Neural progenitor cell (in vitro differentiated cells): ENCODE data around the gene RNF126. TPM values are rescaled to one million over a fixed set of nuclear protein-coding genes. Genes with fewer than 3 reads are reported as not detected.

Experiments used
- DNase-seq: peaks from one replicate; pipeline ENCODE4 v3.0.0-alpha.2; 2016; ENCODE audit warnings: low spot score
- H2AFZ ChIP-seq: fragments of 200-600 bp; sonication (generic); replicated peaks from 2 replicates; pipeline ENCODE4 v1.6.1; 2016; ENCODE audit warnings: antibody characterized with exemption
- H3F3A ChIP-seq: fragments of 200-600 bp; sonication (generic); 2 replicates; pipeline ENCODE4 v1.6.1; 2016; ENCODE audit warnings: antibody characterized with exemption, low read depth
- H3K27ac ChIP-seq: fragments of 200-600 bp; sonication (generic); 2 replicates; pipeline ENCODE4 v1.5.1; 2016; ENCODE audit warnings: mild to moderate bottlenecking
- H3K27me3 ChIP-seq: fragments of 200-600 bp; sonication (generic); 2 replicates; pipeline ENCODE4 v1.6.1; 2016; ENCODE audit warnings: mild to moderate bottlenecking, moderate library complexity
- H3K36me3 ChIP-seq: fragments of 200-600 bp; sonication (generic); 2 replicates; pipeline ENCODE4 v1.5.1; 2016
- H3K4me1 ChIP-seq: fragments of 200-600 bp; sonication (generic); 2 replicates; pipeline ENCODE4 v1.6.1; 2016; ENCODE audit warnings: mixed run types
- H3K4me2 ChIP-seq: fragments of 200-600 bp; sonication (generic); 2 replicates; pipeline ENCODE4 v1.6.1; 2016
- H3K4me3 ChIP-seq: fragments of 200-600 bp; sonication (generic); 2 replicates; pipeline ENCODE4 v1.5.1; 2016
- H3K79me2 ChIP-seq: fragments of 200-600 bp; sonication (generic); 2 replicates; pipeline ENCODE4 v1.6.1; 2016; ENCODE audit warnings: low read depth
- H3K9ac ChIP-seq: fragments of 200-600 bp; sonication (generic); 2 replicates; pipeline ENCODE4 v1.6.1; 2016
- H3K9me3 ChIP-seq: fragments of 200-600 bp; sonication (generic); 2 replicates; pipeline ENCODE4 v1.5.1; 2016; ENCODE audit warnings: low read depth
- H4K20me1 ChIP-seq: fragments of 200-600 bp; sonication (generic); 2 replicates; pipeline ENCODE4 v1.6.1; 2016; ENCODE audit warnings: low read depth
- H3K27ac Mint-ChIP-seq: 3 replicates; pipeline ENCODE4 v1.8.0; 2021; ENCODE audit warnings: mixed read lengths
- H3K27me3 Mint-ChIP-seq: 2 replicates; pipeline ENCODE4 v1.8.0; 2022; ENCODE audit warnings: low read depth, mild to moderate bottlenecking, inconsistent platforms, moderate library complexity, mixed read lengths; ENCODE audit not compliant: insufficient read depth
- H3K36me3 Mint-ChIP-seq: 3 replicates; pipeline ENCODE4 v1.8.0; 2021; ENCODE audit warnings: mixed read lengths
- H3K4me1 Mint-ChIP-seq: 3 replicates; pipeline ENCODE4 v1.8.0; 2021; ENCODE audit warnings: mixed read lengths
- H3K4me3 Mint-ChIP-seq: 3 replicates; pipeline ENCODE4 v1.8.0; 2021; ENCODE audit warnings: mild to moderate bottlenecking, moderate library complexity, mixed read lengths
- H3K9me3 Mint-ChIP-seq: 3 replicates; pipeline ENCODE4 v1.8.0; 2020; ENCODE audit warnings: mixed read lengths
- EZH2 ChIP-seq: fragments of 200-600 bp; sonication (generic); IDR thresholded peaks from 2 replicates; pipeline ENCODE4 v1.6.1; 2017; ENCODE audit warnings: antibody characterized with exemption, mild to moderate bottlenecking, moderate library complexity
- EZH2phosphoT487 ChIP-seq: fragments of 200-600 bp; sonication (generic); IDR thresholded peaks from 2 replicates; pipeline ENCODE4 v1.6.1; 2017; ENCODE audit warnings: antibody characterized with exemption
- total RNA-seq: library from RNA; depleted of rRNA; stranded (reverse); fragments of >200 nt; gene quantifications from 2 replicates; pipeline ENCODE4 v1.2.3, GENCODE V29; 2015; ENCODE audit warnings: low replicate concordance
- TF ChIP-seq, protein P1 (sequence below): fragments of 200-600 bp; sonication (generic); IDR thresholded peaks from 2 replicates; pipeline ENCODE4 v1.5.1; 2017; ENCODE audit warnings: antibody characterized with exemption, mild to moderate bottlenecking

RNF126 gene
- total RNA-seq, 1 donor from 2014 or later: 9.7 TPM

DNA sequence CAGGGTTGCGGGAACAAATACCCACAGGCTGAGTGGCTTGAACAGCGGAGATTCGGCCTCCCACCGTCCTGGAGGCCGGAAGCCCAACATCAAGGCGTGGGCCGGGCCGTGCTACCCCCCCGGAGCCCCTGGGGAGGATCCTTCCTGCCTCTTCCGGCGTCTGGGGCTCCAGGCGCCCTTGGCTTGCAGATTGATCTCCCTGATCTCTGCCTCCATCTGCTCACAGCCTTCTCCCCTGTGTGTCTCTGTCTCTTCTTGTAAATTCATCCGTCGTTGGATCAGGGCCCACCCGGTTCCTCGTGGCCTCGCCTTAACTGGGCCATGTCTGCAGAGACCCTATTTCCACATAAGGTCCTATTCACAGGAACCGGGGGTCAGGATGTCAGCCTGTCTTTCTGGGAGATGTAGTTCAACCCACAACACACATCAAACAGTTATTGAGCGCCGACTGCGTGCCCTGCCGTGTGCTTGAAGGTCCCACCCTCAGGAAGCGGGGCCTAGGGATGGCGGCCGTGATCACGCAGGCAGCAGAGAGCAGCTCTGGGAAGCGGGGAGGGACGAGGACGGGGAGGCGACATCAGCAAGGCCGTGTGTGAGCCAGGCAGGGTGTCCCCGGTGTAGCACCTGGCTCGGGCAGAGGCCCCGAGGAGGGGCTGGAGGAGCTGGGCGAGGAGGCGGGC is 52.1 kb downstream of the RNF126 start:
- Mint-ChIP-seq H3K27me3 (peaks cover 9% of the 10 kb centered on the region), H3K27ac (peak overlapping the region; percentile 68), H3K4me3 (peak overlapping the region; percentile 19), H3K4me1 (peaks cover 8% of the 10 kb centered on the region), H3K36me3 (peaks cover 10% of the 10 kb centered on the region), H3K9me3 (no peaks in the 10 kb centered on the region)
- H2AFZ ChIP-seq: no peak overlapping the region
- no peak overlapping the region for H3K9ac ChIP-seq
- H3K4me1 ChIP-seq: no peaks in the 10 kb centered on the region
- no peak for DNase-seq
- H3K27ac ChIP-seq: no peak overlapping the region
- H3K4me3 ChIP-seq: no peak overlapping the region
- H3K9me3 ChIP-seq: no peaks in the 10 kb centered on the region
- TF ChIP-seq EZH2phosphoT487 (no peak), EZH2 (no peak)
- TF ChIP-seq, protein P1, sequence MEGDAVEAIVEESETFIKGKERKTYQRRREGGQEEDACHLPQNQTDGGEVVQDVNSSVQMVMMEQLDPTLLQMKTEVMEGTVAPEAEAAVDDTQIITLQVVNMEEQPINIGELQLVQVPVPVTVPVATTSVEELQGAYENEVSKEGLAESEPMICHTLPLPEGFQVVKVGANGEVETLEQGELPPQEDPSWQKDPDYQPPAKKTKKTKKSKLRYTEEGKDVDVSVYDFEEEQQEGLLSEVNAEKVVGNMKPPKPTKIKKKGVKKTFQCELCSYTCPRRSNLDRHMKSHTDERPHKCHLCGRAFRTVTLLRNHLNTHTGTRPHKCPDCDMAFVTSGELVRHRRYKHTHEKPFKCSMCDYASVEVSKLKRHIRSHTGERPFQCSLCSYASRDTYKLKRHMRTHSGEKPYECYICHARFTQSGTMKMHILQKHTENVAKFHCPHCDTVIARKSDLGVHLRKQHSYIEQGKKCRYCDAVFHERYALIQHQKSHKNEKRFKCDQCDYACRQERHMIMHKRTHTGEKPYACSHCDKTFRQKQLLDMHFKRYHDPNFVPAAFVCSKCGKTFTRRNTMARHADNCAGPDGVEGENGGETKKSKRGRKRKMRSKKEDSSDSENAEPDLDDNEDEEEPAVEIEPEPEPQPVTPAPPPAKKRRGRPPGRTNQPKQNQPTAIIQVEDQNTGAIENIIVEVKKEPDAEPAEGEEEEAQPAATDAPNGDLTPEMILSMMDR: no peak
- no peaks in the 10 kb centered on the region for H3K36me3 ChIP-seq
- no peaks in the 10 kb centered on the region for H3K79me2 ChIP-seq
- H4K20me1 ChIP-seq: no peaks in the 10 kb centered on the region
- H3F3A ChIP-seq: no peaks in the 10 kb centered on the region
- H3K27me3 ChIP-seq: no peaks in the 10 kb centered on the region
- no peak overlapping the region for H3K4me2 ChIP-seq

DNA sequence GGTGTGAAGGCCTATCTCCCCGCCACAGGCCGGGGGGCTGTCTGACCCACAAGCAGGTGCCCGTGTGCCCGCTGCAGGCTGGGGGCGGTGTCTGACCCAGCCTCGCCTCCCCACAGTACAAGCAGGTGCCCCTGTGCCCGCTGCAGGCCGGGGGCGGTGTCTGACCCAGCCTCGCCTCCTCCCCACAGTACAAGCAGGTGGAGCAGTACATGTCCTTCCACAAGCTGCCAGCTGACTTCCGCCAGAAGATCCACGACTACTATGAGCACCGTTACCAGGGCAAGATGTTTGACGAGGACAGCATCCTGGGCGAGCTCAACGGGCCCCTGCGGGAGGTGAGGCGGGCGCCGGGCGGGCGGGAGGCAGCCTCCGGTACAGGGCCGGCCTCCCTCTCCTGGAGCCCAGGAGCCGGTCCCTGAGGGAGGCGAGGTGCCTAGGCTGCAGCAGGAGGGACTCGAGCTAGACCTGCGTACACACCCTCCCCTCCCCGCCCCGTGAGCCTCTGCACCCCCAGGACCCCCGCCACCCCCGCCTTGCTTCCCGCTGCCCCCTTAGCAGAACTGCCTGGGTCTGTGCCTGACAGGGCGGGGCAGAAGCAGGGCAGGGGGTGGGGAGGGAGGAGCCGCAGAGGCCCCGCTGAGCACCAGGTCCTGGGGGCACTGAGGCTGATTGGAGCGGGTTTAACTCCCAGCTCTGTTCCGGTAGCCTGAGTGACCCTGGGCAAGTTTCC is 52.8 kb downstream of the RNF126 start:
- H3K4me3 Mint-ChIP-seq: no peak overlapping the region
- no peak overlapping the region for H2AFZ ChIP-seq
- H3K27ac Mint-ChIP-seq: no peak overlapping the region
- peaks cover 9% of the 10 kb centered on the region for H3K27me3 Mint-ChIP-seq
- no peak overlapping the region for H3K27ac ChIP-seq
- TF ChIP-seq, protein P1: no peak
- H3K36me3 ChIP-seq: no peaks in the 10 kb centered on the region
- no peaks in the 10 kb centered on the region for H3K9me3 ChIP-seq
- H3F3A ChIP-seq: no peaks in the 10 kb centered on the region
- no peak overlapping the region for H3K9ac ChIP-seq
- H3K4me2 ChIP-seq: no peak overlapping the region
- H3K79me2 ChIP-seq: no peaks in the 10 kb centered on the region
- no peak overlapping the region for H3K4me3 ChIP-seq
- H3K27me3 ChIP-seq: no peaks in the 10 kb centered on the region
- no peaks in the 10 kb centered on the region for H3K9me3 Mint-ChIP-seq
- peaks cover 6% of the 10 kb centered on the region for H3K36me3 Mint-ChIP-seq
- no peaks in the 10 kb centered on the region for H3K4me1 ChIP-seq
- peaks cover 8% of the 10 kb centered on the region for H3K4me1 Mint-ChIP-seq
- DNase-seq: no peak
- no peaks in the 10 kb centered on the region for H4K20me1 ChIP-seq

DNA sequence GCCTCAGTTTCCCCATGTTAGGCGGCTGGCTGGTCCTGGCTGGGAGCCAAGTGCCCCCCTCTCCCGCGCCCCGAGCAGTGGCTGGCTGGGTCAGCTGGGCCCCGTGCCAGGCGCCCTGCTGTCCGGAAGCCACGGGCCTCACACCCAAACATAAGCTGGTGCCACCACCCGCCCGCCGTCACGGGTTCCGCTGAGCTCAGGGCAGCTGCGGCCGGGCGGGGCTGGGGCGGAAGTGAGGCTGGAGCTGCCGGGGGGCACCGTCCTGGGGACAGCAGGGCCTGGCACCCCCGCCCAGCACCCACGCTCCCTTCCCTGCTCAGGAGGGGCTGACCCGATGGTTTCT is 54.0 kb downstream of the RNF126 start:
- H3F3A ChIP-seq: no peaks in the 10 kb centered on the region
- H3K79me2 ChIP-seq: no peaks in the 10 kb centered on the region
- Mint-ChIP-seq H3K36me3 (peaks cover 2% of the 10 kb centered on the region), H3K27me3 (peaks cover 8% of the 10 kb centered on the region), H3K4me1 (peaks cover 8% of the 10 kb centered on the region), H3K27ac (no peak overlapping the region), H3K9me3 (no peaks in the 10 kb centered on the region), H3K4me3 (no peak overlapping the region)
- H3K4me3 ChIP-seq: no peak overlapping the region
- DNase-seq: no peak
- H3K4me2 ChIP-seq: no peak overlapping the region
- no peak overlapping the region for H2AFZ ChIP-seq
- no peaks in the 10 kb centered on the region for H3K4me1 ChIP-seq
- no peaks in the 10 kb centered on the region for H4K20me1 ChIP-seq
- TF ChIP-seq, protein P1: no peak
- TF ChIP-seq EZH2: no peak
- TF ChIP-seq EZH2phosphoT487: no peak
- no peak overlapping the region for H3K27ac ChIP-seq
- no peaks in the 10 kb centered on the region for H3K27me3 ChIP-seq
- no peak overlapping the region for H3K9ac ChIP-seq
- no peaks in the 10 kb centered on the region for H3K36me3 ChIP-seq
- H3K9me3 ChIP-seq: no peaks in the 10 kb centered on the region
